ENCODE measurements around the gene TMEM88.
A peak's percentile ranks its signal among the peaks of the same experiment; 100 is the strongest.

The TMEM88 gene

DNA sequence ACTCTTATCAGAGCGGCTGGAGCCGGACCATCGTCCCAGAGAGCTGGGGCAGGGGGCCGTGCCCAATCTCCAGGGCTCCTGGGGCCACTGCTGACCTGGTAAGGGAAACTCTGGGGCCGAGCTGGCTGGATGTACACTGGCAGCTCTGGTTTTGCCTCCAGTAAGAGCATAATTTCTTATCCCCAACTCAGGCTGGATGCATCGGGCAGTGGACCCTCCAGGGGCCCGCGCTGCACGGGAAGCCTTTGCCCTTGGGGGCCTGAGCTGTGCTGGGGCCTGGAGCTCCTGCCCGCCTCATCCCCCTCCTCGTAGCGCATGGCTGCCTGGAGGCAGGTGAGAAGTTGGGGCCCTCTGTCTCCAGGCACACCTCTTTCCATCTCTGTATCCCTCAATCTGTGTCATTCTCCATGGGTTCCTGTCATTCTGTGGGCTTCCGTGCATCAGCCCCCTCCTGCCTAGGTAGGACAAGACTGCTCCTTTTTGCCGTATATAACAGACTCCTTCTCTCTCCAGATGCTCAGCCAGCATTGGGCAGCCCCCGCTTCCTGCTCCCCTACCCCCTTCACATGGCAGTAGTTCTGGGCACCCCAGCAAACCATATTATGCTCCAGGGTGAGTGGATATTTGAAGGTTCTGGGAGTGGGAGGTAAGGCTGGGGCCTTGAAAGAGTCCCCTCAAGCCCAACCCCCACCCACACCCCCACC is 9.4 kb upstream of the TMEM88 start:
- DNase-seq, result no peak

DNA sequence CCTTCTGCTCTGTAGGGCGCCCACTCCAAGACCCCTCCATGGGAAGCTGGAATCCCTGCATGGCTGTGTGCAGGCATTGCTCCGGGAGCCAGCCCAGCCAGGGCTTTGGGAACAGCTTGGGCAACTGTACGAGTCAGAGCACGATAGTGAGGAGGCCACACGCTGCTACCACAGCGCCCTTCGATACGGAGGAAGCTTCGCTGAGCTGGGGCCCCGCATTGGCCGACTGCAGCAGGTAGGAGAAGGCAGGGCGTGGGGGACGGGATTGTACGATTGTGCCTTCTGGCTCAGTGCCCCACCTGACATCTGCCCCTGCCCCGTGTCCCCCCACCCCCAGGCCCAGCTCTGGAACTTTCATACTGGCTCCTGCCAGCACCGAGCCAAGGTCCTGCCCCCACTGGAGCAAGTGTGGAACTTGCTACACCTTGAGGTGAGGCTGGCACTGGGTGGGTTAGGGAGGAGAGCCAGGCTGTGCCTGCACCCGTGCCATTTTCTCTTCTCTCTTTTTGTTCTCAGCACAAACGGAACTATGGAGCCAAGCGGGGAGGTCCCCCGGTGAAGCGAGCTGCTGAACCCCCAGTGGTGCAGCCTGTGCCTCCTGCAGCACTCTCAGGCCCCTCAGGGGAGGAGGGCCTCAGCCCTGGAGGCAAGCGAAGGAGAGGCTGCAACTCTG is 8.7 kb upstream of the TMEM88 start:
- no peak for DNase-seq

DNA sequence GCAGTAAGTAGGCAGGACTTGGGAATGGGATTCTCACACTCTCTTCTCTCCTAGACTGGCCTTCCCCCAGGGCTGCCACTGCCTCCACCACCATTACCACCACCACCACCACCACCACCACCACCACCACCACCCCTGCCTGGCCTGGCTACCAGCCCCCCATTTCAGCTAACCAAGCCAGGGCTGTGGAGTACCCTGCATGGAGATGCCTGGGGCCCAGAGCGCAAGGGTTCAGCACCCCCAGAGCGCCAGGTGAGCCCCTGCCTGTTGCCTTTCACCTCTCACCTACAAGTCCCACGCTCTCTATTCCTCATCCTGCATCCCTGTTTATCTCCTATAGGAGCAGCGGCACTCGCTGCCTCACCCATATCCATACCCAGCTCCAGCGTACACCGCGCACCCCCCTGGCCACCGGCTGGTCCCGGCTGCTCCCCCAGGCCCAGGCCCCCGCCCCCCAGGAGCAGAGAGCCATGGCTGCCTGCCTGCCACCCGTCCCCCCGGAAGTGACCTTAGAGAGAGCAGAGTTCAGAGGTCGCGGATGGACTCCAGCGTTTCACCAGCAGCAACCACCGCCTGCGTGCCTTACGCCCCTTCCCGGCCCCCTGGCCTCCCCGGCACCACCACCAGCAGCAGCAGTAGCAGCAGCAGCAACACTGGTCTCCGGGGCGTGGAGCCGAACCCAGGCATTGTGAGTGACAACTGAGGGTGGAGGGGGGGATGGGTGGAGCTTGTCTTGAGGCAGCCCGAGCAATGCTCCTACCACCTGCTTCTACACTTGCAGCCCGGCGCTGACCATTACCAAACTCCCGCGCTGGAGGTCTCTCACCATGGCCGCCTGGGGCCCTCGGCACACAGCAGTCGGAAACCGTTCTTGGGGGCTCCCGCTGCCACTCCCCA is 7.9 kb upstream of the TMEM88 start:
- no peak for DNase-seq

DNA sequence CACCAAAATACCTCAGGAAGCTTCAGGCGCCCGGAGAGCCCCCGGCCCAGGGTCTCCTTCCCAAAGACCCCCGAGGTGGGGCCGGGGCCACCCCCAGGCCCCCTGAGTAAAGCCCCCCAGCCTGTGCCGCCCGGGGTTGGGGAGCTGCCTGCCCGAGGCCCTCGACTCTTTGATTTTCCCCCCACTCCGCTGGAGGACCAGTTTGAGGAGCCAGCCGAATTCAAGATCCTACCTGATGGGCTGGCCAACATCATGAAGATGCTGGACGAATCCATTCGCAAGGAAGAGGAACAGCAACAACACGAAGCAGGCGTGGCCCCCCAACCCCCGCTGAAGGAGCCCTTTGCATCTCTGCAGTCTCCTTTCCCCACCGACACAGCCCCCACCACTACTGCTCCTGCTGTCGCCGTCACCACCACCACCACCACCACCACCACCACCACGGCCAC is 6.7 kb upstream of the TMEM88 start:
- DNase-seq, result no peak

DNA sequence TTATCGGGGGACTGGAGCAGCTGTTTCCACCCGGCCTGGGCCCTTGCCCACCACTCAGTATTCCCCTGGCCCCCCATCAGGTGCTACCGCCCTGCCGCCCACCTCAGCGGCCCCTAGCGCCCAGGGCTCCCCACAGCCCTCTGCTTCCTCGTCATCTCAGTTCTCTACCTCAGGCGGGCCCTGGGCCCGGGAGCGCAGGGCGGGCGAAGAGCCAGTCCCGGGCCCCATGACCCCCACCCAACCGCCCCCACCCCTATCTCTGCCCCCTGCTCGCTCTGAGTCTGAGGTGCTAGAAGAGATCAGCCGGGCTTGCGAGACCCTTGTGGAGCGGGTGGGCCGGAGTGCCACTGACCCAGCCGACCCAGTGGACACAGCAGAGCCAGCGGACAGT is 6.1 kb upstream of the TMEM88 start:
- DNase-seq, result no peak

DNA sequence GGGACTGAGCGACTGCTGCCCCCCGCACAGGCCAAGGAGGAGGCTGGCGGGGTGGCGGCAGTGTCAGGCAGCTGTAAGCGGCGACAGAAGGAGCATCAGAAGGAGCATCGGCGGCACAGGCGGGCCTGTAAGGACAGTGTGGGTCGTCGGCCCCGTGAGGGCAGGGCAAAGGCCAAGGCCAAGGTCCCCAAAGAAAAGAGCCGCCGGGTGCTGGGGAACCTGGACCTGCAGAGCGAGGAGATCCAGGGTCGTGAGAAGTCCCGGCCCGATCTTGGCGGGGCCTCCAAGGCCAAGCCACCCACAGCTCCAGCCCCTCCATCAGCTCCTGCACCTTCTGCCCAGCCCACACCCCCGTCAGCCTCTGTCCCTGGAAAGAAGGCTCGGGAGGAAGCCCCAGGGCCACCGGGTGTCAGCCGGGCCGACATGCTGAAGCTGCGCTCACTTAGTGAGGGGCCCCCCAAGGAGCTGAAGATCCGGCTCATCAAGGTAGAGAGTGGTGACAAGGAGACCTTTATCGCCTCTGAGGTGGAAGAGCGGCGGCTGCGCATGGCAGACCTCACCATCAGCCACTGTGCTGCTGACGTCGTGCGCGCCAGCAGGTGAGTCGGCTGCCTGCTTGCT is 5.6 kb upstream of the TMEM88 start:
- no peak for DNase-seq

DNA sequence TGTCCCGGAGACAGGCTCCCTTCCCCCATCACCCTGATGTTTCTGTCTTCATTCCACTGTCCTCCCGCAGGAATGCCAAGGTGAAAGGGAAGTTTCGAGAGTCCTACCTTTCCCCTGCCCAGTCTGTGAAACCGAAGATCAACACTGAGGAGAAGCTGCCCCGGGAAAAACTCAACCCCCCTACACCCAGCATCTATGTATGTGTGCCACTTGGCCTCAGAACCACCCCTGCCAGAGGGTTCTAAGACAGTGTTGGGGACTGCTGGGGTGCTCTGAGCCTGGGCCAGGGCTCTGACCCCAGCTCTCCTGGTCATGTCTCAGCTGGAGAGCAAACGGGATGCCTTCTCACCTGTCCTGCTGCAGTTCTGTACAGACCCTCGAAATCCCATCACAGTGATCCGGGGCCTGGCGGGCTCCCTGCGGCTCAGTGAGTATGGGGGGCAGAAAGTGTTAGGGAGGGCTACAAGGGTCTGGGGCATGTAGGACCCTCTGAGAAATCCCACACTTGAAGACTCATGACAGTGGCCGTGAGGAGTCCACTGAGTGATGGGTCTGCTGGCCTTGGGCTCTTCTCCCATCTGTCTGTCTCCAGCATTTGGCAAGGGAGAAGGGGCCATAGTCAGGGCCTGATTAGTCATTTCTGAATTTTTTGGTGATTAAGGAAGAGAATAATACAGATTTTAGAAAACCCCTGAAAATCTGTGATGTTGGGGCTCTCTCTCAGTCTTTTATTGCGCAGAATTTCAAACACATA is 4.9 kb upstream of the TMEM88 start:
- no peak for DNase-seq

DNA sequence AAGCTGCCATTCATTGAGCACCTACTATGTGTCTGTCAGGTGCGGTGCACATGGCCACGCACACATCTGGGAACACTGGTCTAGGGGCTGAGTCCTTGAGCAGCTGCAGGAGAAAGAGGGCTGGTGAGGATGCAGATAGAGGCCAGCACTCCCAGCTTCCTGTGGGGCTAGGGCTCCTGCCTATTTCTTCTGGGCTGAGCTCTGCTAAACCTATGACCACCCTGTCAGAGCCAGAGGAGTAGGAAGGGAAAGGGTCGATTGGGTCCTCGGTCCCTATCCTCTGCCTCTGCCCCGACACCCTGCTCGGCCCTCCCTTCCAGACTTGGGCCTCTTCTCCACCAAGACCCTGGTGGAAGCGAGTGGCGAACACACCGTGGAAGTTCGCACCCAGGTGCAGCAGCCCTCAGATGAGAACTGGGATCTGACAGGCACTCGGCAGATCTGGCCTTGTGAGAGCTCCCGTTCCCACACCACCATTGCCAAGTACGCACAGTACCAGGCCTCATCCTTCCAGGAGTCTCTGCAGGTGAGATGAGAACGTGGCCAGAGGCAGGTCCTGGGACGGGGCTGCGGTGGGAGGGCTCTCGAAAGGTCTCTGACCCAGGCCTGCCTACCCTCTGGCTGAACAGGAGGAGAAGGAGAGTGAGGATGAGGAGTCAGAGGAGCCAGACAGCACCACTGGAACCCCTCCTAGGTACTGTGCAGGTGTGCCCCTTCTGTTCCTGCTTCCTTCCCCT is 4.0 kb upstream of the TMEM88 start:
- no peak for DNase-seq

DNA sequence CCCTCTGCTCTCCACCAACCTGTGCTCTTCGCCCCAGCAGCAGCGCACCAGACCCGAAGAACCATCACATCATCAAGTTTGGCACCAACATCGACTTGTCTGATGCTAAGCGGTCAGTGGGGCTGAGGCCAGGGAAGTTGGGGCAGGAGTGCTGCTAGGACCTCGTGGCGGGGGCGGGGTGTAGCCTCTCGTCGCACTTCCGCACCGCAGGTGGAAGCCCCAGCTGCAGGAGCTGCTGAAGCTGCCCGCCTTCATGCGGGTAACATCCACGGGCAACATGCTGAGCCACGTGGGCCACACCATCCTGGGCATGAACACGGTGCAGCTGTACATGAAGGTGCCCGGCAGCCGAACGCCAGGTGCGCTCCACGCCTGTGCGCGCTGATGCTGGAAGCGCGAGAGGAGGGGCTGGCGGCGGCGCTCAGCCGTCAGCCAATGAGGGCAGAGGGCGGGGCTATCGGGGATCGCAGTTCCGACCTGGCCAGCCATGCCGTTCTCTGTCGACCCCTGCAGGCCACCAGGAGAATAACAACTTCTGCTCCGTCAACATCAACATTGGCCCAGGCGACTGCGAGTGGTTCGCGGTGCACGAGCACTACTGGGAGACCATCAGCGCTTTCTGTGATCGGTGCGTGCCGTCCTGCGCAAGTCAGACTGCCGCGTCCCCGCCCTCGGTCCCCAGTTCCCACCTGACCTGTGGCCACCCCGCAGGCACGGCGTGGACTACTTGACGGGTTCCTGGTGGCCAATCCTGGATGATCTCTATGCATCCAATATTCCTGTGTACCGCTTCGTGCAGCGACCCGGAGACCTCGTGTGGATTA is 3.2 kb upstream of the TMEM88 start:
- DNase-seq, result peak; percentile 94

DNA sequence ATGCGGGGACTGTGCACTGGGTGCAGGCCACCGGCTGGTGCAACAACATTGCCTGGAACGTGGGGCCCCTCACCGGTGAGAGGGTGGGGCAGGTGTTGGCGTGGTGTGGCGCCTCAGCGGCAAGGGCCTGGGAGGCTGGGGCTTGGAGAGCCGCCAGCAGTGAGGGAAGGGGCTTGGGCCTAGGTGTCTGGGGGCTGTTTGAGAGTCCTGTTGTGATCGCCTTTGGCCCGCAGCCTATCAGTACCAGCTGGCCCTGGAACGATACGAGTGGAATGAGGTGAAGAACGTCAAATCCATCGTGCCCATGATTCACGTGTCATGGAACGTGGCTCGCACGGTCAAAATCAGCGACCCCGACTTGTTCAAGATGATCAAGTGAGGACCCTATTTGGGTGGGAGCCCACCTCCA is 2.6 kb upstream of the TMEM88 start:
- no peak for DNase-seq

DNA sequence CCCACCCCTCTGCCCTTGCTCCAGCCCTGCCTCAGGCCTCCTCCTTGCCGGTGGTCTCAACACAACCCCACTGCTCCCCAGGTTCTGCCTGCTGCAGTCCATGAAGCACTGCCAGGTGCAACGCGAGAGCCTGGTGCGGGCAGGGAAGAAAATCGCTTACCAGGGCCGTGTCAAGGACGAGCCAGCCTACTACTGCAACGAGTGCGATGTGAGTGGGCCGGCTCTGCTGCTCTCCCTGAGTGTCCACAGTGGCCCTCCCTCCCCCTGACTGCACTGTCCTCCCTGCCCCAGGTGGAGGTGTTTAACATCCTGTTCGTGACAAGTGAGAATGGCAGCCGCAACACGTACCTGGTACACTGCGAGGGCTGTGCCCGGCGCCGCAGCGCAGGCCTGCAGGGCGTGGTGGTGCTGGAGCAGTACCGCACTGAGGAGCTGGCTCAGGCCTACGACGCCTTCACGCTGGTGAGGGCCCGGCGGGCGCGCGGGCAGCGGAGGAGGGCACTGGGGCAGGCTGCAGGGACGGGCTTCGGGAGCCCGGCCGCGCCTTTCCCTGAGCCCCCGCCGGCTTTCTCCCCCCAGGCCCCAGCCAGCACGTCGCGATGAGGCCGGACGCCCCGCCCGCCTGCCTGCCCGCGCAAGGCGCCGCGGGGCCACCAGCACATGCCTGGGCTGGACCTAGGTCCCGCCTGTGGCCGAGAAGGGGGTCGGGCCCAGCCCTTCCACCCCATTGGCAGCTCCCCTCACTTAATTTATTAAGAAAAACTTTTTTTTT is 1.8 kb upstream of the TMEM88 start:
- no peak for DNase-seq

DNA sequence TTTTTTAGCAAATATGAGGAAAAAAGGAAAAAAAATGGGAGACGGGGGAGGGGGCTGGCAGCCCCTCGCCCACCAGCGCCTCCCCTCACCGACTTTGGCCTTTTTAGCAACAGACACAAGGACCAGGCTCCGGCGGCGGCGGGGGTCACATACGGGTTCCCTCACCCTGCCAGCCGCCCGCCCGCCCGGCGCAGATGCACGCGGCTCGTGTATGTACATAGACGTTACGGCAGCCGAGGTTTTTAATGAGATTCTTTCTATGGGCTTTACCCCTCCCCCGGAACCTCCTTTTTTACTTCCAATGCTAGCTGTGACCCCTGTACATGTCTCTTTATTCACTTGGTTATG is 1.2 kb upstream of the TMEM88 start:
- DNase-seq, result no peak

DNA sequence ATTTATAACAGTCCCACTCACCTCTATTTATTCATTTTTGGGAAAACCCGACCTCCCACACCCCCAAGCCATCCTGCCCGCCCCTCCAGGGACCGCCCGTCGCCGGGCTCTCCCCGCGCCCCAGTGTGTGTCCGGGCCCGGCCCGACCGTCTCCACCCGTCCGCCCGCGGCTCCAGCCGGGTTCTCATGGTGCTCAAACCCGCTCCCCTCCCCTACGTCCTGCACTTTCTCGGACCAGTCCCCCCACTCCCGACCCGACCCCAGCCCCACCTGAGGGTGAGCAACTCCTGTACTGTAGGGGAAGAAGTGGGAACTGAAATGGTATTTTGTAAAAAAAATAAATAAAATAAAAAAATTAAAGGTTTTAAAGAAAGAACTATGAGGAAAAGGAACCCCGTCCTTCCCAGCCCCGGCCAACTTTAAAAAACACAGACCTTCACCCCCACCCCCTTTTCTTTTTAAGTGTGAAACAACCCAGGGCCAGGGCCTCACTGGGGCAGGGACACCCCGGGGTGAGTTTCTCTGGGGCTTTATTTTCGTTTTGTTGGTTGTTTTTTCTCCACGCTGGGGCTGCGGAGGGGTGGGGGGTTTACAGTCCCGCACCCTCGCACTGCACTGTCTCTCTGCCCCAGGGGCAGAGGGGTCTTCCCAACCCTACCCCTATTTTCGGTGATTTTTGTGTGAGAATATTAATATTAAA is 638 bp upstream of the TMEM88 start:
- no peak for DNase-seq

DNA sequence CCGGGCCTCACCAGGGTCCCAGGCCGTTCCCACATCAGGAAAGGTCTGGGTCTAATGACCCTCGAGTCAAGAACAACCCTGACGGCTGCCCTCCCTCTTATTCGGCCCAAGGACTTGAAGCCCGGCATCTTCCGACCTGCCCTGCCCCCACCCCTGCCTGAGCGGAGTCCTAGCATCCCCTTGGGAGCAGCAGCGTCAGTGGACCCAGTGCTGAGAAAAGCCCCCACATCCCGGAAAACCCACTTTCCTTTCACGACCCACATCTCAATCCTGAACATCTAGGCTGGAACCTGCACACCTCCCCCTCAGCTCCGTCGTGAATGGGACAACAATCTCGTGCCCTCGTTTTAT is 769 bp downstream of the TMEM88 start:
- no peak for DNase-seq

DNA sequence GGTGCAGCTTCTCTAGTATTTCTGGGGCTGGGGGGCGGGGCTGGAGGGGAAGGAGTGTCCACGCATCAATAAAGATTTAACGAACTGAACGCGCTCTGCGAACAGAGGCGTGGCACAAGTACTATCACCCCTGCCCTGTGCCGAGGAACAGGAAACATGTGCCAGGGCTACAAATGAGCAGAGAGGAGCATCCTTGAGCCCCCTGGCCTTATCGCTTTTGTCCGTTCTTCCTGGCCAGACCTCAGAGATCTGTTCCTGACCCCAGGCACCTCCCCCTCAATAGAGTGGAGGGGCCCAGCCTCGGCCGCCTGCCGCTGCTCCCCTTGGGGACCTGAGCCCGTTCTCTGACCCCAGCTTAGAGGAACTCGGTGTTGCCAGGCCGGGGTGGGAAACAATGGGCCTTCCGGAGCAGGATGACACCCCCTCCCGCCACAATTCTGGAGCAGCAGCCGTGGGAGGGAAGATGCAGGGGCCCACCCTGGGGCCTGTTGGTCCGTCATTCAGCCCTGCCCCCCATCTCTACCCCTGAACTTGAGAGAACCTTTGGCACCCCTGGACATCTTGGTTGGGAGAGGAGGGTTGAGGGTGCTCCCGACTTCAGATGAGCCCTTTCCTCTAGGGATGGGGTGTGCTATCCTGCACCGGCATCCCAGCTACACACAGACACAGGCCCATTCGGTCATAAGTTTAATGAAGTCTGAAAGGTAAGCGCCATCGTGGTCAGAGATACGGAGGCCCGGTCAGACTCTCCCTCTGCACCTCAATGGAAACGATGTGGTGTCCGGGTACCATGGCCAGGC is 1.3 kb downstream of the TMEM88 start:
- peak; percentile 75 for DNase-seq

DNA sequence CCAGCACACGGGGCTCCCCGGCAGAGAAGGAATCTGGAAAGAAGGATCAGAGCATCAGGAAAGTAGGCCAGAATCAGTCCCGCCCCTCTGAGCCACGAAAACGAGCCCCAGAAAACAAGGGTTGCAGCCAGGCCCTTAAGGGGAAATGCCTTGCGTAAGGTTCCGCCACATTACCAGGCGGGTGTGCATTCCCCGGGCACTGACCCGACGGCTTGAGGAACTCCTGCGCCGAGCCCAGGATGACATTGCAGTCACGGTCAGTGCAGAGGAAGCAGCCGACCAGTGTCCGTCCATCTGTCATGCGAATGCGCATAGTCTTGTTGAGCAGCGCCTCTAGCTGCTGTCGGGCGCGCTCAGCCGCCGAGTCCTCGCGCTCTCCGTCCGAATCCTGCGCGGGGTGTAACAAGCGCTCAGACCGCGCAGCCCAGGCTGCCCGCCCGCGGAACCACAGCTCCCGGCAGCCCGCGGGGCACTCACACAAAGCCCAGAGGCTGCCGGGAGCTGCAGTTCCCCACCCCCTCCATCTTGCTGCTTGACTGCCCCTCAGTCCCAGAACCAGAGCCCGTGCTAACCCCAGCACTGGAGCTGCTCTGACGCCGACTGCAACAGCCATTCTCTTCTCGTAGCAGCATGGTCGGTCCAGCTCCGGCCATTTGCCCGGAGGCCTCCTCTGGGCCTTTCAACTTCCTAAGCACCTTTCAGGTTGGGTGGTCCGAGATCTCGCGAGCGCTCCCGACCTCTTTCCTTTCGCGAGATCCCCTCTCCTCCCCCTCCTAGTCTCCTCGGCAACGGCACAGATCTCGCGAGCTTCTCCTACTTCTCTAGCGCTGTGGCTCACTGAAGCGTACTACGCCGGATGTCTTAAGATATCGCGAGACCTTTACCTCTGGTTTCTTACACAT is 2.2 kb downstream of the TMEM88 start, which contains the start of gene NAA38:
TSS of gene NAA38 (minus strand) at position 749 of the 902 bp plus-strand sequence. CDS start at position 653, 96 bp downstream.
- DNase-seq, result peak; percentile 99

Data from NCI-H748 treated with DMSO at 0.1 percent for 48 hours (cell line).